CD14-positive monocyte (primary cell): ENCODE data around the gene GAK. TPM values are rescaled to one million over a fixed set of nuclear protein-coding genes. Genes with fewer than 3 reads are reported as not detected.
A peak's percentile ranks its signal among the peaks of the same experiment; 100 is the strongest.

ENCODE experiments used
- DNase-seq, 3 donors: peaks; one replicate each; pipeline ENCODE4 v3.0.0-alpha.2; 2011 to 2022
- H2AFZ ChIP-seq: 2 replicates; pipeline ENCODE4 v1.6.0; 2012; ENCODE audit warnings: mild to moderate bottlenecking, low read depth, low read length, inconsistent platforms; ENCODE audit not compliant: insufficient read depth, poor library complexity, severe bottlenecking
- H3K27ac ChIP-seq, 2 donors: 1 replicate in 1 of 2; 2 replicates in 1 of 2; pipeline ENCODE4 v1.5.1; 2012 to 2013; ENCODE audit warnings: low read length in 2 of 2, control low read depth in 1 of 2, inconsistent platforms in 1 of 2, low read depth in 1 of 2, mild to moderate bottlenecking in 1 of 2
- H3K27me3 ChIP-seq, 2 donors: one replicate each; pipeline versions ENCODE4 v1.6.0 to v1.6.1; 2011 to 2013; ENCODE audit warnings: low read length in 2 of 2; ENCODE audit not compliant: control insufficient read depth in 2 of 2, insufficient read depth in 2 of 2
- H3K36me3 ChIP-seq, 2 donors: replicated peaks in 1 of 2; 1 replicate in 1 of 2; 2 replicates in 1 of 2; pipeline versions ENCODE4 v1.5.1 to v1.6.1; 2012 to 2013; ENCODE audit warnings: low read length in 2 of 2, control low read depth in 1 of 2, inconsistent platforms in 1 of 2, mild to moderate bottlenecking in 1 of 2; ENCODE audit not compliant: insufficient read depth in 2 of 2, control insufficient read depth in 1 of 2
- H3K4me1 ChIP-seq, 2 donors: 1 replicate in 1 of 2; 2 replicates in 1 of 2; pipeline versions ENCODE4 v1.5.1 to v1.6.1; 2012 to 2013; ENCODE audit warnings: low read length in 2 of 2, control low read depth in 1 of 2, inconsistent platforms in 1 of 2, mild to moderate bottlenecking in 1 of 2, moderate library complexity in 1 of 2; ENCODE audit not compliant: insufficient read depth in 2 of 2, control insufficient read depth in 1 of 2
- H3K4me2 ChIP-seq: replicated peaks from 2 replicates; pipeline ENCODE3; 2012; ENCODE audit warnings: low read length, moderate library complexity, mild to moderate bottlenecking; ENCODE audit not compliant: poor library complexity, severe bottlenecking; ENCODE audit errors: extremely low read depth
- H3K4me3 ChIP-seq, 3 experiments: fragments of 200-600 bp in 1 of 3; sonication (generic) in 1 of 3; replicated peaks in 1 of 3; 1 replicate in 2 of 3; 2 replicates in 1 of 3; pipeline ENCODE4 v1.5.1; 2011 to 2013; ENCODE audit warnings: low read length in 3 of 3, mild to moderate bottlenecking in 3 of 3, control low read depth in 2 of 3, low read depth in 2 of 3, inconsistent platforms in 1 of 3, moderate library complexity in 1 of 3
- H3K79me2 ChIP-seq: 2 replicates; pipeline ENCODE4 v1.6.0; 2012; ENCODE audit warnings: mild to moderate bottlenecking, control low read depth, inconsistent platforms, low read length, moderate library complexity; ENCODE audit not compliant: insufficient read depth
- H3K9ac ChIP-seq: 2 replicates; pipeline ENCODE4 v1.6.0; 2017; ENCODE audit warnings: low read length, mild to moderate bottlenecking; ENCODE audit not compliant: insufficient read depth, poor library complexity, severe bottlenecking
- H3K9me3 ChIP-seq, 2 donors: replicated peaks in 1 of 2; 1 replicate in 1 of 2; 2 replicates in 1 of 2; pipeline versions ENCODE4 v1.5.1 to v1.6.1; 2012 to 2013; ENCODE audit warnings: low read length in 2 of 2, control low read depth in 1 of 2; ENCODE audit not compliant: control insufficient read depth in 1 of 2, insufficient read depth in 1 of 2
- H4K20me1 ChIP-seq: 2 replicates; pipeline ENCODE4 v1.6.0; 2012; ENCODE audit warnings: mild to moderate bottlenecking, low read length, control low read depth, moderate library complexity; ENCODE audit not compliant: insufficient read depth
- H3K27ac Mint-ChIP-seq, 7 donors: one replicate each; pipeline ENCODE4 v1.8.0; 2020; ENCODE audit warnings: mild to moderate bottlenecking in 7 of 7, mixed read lengths in 7 of 7, moderate library complexity in 6 of 7, inconsistent platforms in 2 of 7
- H3K27me3 Mint-ChIP-seq, 3 donors: one replicate each; pipeline ENCODE4 v1.8.0; 2021 to 2022; ENCODE audit warnings: low read depth in 3 of 3, mild to moderate bottlenecking in 3 of 3, mixed read lengths in 3 of 3, moderate library complexity in 3 of 3, inconsistent platforms in 1 of 3
- H3K36me3 Mint-ChIP-seq, 2 donors: one replicate each; pipeline ENCODE4 v1.8.0; 2020; ENCODE audit warnings: mixed read lengths in 2 of 2, inconsistent platforms in 1 of 2, mild to moderate bottlenecking in 1 of 2
- H3K4me1 Mint-ChIP-seq: one replicate; pipeline ENCODE4 v1.8.0; 2020; ENCODE audit warnings: mild to moderate bottlenecking, mixed read lengths
- H3K4me3 Mint-ChIP-seq, 2 donors: one replicate each; pipeline ENCODE4 v1.8.0; 2020; ENCODE audit warnings: mild to moderate bottlenecking in 2 of 2, mixed read lengths in 2 of 2, moderate library complexity in 1 of 2
- H3K9me3 Mint-ChIP-seq, 7 donors: one replicate each; pipeline ENCODE4 v1.8.0; 2020 to 2022; ENCODE audit warnings: mixed read lengths in 7 of 7, mild to moderate bottlenecking in 6 of 7, moderate library complexity in 6 of 7, inconsistent platforms in 2 of 7
- CTCF ChIP-seq: fragments of 200-600 bp; IDR thresholded peaks from one replicate; pipeline ENCODE4 v1.8.0; 2022; ENCODE audit warnings: antibody characterized with exemption, mild to moderate bottlenecking
- WGBS: methylation state at CpG from one replicate; pipeline ENCODE4 v1.1.5; 2013; ENCODE audit warnings: missing lambda C conversion rate; ENCODE audit not compliant: insufficient coverage; 5-methylcytosine and 5-hydroxymethylcytosine counted together
- intact Hi-C, 2 donors: fragments of 100-400 bp; cut with micrococcal nuclease; formaldehyde crosslinking; loops; one replicate each; pipeline versions ENCODE4 v1.15.0 to v1.15.1; 2023
- polyA plus RNA-seq, 3 donors: library from polyadenylated mRNA; depleted of rRNA in 1 of 3; unstranded in 2 of 3; stranded (reverse) in 1 of 3; fragments of 300-500 nt in 2 of 3; fragments of >200 nt in 1 of 3; fragmentation: Illumina TruSeq in 2 of 3; gene quantifications; 1 replicate in 2 of 3; 2 replicates in 1 of 3; pipeline ENCODE4 v1.2.3, GENCODE V29; 2012 to 2021

The GAK gene
- polyA plus RNA-seq, 3 donors = 40.3 to 88.7 (median 54.9) TPM

GRCh38 chr4:888029-888428, 44.1 kb downstream of the GAK start:
- Histone ChIP-seq H3K27me3 (no peaks in the 10 kb centered on the region), H3K4me1 (no peaks in the 10 kb centered on the region), H3K9ac (no peak overlapping the region), H3K36me3 (peaks cover 89 to 100% of the 10 kb centered on the region in 2 donors), H3K4me2 (no peak overlapping the region), H2AFZ (no peak overlapping the region), H3K79me2 (no peaks in the 10 kb centered on the region), H3K4me3 (no peak overlapping the region), H3K27ac (no peak overlapping the region), H4K20me1 (peaks cover 79% of the 10 kb centered on the region), H3K9me3 (no peaks in the 10 kb centered on the region)
- peaks cover 0 to 2% (median 0%) of the 10 kb centered on the region in 3 donors for H3K27me3 Mint-ChIP-seq
- WGBS = 96% methylated on average over 17 of the region's 23 CpGs
- peaks cover 0 to 12% (median 0%) of the 10 kb centered on the region in 7 donors for H3K9me3 Mint-ChIP-seq
- H3K27ac Mint-ChIP-seq = peak overlapping the region in 1 of 7 donors; percentile 35
- no peak for DNase-seq
- no peak for TF ChIP-seq CTCF
- no peaks in the 10 kb centered on the region for H3K4me1 Mint-ChIP-seq
- peaks cover 81 to 95% of the 10 kb centered on the region in 2 donors for H3K36me3 Mint-ChIP-seq
- intact Hi-C loops = no loop called here
- H3K4me3 Mint-ChIP-seq = no peak overlapping the region

- no peaks in the 10 kb centered on the region for H3K9me3 ChIP-seq
- H3K79me2 ChIP-seq = no peaks in the 10 kb centered on the region
- H3K4me1 ChIP-seq = no peaks in the 10 kb centered on the region
- no peak for DNase-seq
- no peak overlapping the region for H2AFZ ChIP-seq
- no peaks in the 10 kb centered on the region for H3K4me1 Mint-ChIP-seq
- H3K36me3 ChIP-seq = peaks cover 88 to 100% of the 10 kb centered on the region in 2 donors
- H3K27ac ChIP-seq = no peak overlapping the region
- no peak overlapping the region for H3K4me2 ChIP-seq
- H3K9ac ChIP-seq = no peak overlapping the region
- H3K4me3 Mint-ChIP-seq = no peak overlapping the region
- no peaks in the 10 kb centered on the region for H3K27me3 Mint-ChIP-seq
- H3K4me3 ChIP-seq = no peak overlapping the region
- peaks cover 77% of the 10 kb centered on the region for H4K20me1 ChIP-seq
- no peaks in the 10 kb centered on the region for H3K27me3 ChIP-seq
- peaks cover 0 to 12% (median 0%) of the 10 kb centered on the region in 7 donors for H3K9me3 Mint-ChIP-seq
- WGBS = 97% methylated on average over 63 of the region's 63 CpGs
- peak overlapping the region in 1 of 7 donors; percentile 69 for H3K27ac Mint-ChIP-seq
- TF ChIP-seq CTCF = no peak
- peaks cover 83 to 94% of the 10 kb centered on the region in 2 donors for H3K36me3 Mint-ChIP-seq
- intact Hi-C loops = no loop called here
Measured at GRCh38 chr4:887034-887763, 44.9 kb downstream of the GAK start.
